Myocyte (in vitro differentiated cells): ENCODE results near the gene PDE8A. TPM values are rescaled to one million over a fixed set of nuclear protein-coding genes. Genes with fewer than 3 reads are reported as not detected.

ENCODE experiments used
- DNase-seq: peaks from one replicate; pipeline ENCODE4 v3.0.0-alpha.2; 2012; ENCODE audit warnings: low read depth
- total RNA-seq: library from RNA; depleted of rRNA; stranded (reverse); fragments of >200 nt; gene quantifications from 2 replicates; pipeline ENCODE4 v1.2.3, GENCODE V29; 2014

PDE8A gene
- total RNA-seq, 1 donor from 2014 or later, result 6.8 TPM

DNA sequence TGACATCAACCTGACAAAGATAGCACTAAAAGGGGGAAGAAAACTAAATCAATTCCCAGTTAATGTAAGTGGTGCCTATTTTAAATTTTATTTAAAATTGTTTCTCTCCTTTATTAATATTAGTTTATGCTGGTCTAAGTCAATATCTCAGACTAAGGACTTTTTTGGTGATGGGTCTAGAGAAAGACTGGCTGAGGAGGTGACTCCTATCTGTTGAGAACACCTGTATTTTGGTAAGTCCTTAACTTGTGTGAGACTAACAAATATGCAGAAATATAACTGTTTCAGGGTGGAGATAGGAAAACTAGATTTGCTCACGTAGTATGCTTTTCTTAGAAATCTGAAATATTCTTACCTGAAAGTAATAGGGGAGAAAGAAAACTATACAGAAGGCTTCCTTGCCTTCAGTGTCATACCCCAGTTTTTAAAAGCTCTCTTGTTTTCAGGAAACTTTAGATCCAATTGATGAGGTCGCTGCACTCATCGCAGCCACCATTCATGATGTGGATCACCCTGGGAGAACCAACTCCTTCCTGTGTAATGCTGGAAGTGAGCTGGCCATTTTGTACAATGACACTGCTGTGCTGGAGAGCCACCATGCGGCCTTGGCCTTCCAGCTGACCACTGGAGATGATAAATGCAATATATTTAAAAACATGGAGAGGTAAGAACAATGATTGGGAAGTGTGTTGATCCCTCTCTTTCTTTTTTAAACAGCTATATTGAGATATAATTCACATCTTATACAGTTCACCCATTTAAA is 138.9 kb downstream of the PDE8A start:
- no peak for DNase-seq

DNA sequence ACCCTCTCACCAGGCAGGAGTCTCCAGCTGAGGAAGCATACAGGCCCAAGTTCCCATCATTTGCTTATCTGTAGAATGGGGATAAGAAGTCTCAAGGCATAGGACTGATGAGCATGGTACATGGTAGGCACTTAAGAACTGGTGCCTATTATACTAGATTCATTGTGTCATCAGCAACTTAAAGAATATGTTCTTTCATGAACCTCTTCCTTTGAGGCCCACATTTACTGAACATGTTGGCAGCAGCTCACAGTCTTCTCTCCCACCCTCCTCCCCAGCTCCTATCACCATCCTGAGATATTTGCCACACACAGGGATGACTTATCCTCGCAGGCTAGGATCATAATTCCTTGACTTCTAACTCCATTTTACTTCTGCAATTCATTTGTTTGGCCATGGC is 142.5 kb downstream of the PDE8A start:
- no peak for DNase-seq

DNA sequence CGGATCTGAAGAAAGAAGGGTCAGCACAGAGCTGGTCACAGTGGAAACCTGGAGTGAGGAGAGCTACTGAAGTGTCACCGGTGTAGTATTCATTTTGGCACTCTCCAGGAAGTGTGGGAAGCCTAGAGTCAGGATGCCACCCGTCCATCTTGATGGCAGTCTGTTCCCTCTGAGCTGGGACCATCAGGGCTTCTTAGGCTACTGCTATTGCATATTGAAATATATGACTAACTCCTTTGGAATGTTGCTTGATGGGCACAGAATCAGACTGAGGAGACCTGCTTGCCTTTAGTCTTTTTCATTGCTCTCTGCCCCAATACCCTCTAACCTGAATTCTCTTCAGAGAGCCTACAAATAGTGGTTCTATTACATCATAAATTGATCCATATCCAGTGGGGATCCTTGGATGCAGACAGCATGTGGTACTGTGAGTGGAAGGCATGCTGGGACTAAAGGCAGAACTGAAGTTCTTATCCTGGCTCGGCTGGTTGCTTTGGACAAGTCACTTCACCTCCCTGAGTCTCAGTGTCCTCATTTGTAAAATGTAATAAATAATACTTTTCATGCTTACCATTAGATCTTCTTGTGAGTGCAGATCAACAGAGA is 143.5 kb downstream of the PDE8A start:
- no peak for DNase-seq

DNA sequence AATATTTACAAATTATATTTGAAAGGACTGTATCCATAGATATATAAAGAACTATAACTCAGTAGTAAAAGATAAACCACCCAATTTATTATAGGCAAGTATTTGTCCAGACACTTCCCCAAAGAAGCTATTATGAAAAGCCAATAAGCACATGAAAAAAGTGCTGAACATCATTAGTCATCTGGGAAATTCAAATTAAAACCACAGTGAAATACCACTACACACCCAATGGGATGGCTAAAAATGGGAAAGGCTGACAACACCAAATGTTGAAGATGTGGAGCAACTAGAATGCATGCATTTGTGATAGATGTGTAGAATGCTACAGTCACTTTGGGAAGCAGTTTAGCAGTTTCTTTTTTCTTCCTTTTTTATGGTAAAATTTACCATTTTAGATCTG is 147.0 kb downstream of the PDE8A start:
- peak; percentile 62 for DNase-seq

DNA sequence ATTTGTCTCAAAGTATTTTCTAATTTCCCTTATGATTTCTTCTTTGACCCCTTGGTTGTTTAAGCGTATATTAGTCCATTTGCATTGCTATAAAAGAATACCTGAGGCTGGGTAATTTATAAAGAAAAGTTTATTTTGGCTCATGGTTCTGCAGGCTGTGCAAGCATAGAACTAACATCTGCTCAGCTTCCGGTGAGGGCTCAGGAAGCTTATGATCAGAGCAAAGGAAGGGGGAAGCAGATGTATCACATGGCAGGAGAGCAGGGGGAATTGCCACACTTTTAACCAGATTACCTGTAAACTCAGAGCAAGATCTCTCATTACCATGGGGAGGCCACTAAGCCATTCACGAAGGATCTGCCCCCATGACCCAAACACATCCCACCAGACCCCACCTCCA is 148.2 kb downstream of the PDE8A start:
- no peak for DNase-seq

DNA sequence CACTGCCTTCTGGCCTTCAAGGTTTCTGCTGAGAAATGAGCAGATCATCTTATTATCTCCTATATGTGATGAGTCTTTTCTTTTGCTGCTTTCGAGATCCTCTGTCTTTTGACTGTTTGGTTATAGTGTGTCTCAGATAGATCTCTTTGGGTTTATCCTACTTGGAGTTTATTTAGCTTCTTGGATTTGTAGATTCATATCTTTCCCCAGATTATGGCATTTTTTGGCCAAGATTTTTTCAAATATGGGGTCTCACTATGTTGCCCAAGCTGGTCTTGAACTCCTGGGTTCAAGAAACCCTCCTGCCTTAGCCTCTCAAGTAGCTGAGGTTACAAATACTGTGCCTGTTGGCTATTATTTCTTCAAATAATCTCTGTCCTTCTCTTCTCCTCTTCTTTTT is 150.3 kb downstream of the PDE8A start:
- no peak for DNase-seq

DNA sequence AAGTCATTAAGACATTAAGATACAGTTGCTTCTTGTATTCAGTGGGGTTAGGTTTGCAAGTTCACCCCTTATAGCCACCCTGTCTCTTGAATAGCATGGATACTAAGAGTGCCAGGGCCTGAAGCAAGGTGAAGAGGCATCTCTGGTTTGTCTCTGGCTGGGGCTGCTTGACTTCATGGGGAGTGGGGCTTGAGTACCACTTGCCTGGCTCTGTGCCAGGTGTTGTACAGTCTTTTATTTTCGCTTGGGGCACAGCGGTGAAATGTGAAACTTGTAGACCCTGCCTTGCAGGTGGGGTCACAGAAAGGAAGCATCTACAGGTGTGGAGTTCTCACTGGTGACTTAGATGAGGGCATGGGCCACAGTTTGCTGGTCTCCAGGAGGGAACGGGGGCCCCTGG is 152.1 kb downstream of the PDE8A start:
- DNase-seq, result no peak

DNA sequence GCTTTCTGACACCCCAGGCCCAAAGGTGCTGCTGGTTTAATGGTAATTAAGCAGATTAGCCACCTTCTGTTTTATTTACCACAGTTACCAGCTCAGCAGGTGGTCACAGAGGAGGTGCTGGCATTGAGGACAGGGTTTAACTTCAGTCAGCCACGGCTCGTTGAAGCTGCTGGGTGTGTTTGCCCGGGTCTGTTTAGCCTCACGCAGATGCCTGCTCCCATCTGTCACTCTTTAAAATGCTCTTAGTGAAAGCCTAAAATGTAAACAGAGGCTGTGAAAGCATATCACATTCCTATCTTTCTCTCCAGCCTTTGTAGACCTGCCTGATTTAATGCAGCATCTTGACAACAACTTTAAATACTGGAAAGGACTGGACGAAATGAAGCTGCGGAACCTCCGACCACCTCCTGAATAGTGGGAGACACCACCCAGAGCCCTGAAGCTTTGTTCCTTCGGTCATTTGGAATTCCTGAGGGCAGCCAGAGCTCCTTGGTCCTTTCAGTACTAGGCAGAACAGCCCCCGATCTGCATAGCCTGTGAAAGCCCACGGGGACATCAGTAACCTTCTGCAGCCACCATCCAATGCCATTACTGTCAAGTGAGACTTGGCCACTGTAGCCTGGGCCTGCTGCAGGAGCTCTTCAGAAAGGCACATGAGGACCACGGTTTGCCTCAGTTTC is 156.0 kb downstream of the PDE8A start:
- DNase-seq, result peak; percentile 7

DNA sequence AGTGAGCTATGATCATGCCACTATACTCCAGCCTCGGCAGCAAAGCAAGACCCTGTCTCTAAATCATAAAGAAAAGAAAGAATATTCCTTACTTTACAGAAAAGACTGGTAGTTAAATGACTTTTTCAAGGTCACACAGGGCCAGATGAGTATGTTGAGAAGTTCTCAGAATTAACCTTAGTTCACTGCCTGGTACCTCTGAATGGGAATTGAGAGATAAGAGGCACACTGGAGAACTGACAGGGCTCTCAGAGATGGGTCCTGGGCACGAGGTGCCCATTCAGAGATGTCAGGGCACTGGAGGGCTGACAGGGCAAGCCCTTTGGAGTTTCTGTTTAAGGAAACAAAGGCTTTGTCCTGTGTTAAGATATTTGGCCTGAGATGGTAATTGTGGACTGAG is 157.7 kb downstream of the PDE8A start:
- DNase-seq, result no peak

DNA sequence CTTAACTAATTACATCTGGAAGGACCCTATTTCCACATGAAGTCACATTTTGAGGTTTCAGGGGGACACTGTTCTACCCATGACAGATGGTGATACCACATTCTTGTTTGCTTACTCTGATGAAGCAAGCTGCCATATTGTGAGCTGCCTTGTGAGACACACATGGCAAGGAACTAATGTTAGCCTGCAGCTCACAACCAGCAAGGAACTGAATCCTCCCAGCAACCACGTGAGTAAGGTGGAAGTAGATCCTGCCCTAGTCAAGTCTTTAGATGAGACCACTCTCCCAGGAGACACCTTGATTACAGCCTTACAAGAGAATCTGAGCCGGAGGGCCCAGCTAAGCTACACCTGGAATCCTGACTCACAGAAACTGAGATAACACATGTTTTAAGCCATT is 160.1 kb downstream of the PDE8A start:
- peak; percentile 34 for DNase-seq

DNA sequence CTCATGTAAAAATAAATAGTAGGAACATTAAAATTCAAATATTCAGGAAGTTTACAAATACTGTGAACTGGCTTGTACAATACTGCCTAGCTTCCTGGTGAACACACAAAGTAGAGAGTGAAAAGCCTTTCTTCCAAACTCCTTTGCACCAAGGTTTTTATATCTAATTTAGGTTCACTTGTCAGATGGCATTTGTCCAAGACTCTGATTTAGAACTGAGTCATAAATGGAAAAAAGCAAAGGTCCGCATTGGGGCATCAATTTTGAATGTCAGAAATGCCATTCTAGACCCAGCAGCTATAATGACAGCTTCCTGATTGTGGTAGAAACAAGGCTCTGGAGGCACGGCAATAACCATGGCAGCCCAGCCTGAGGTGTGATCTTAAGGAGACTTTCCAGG is 160.7 kb downstream of the PDE8A start:
- DNase-seq, result peak; percentile 73

DNA sequence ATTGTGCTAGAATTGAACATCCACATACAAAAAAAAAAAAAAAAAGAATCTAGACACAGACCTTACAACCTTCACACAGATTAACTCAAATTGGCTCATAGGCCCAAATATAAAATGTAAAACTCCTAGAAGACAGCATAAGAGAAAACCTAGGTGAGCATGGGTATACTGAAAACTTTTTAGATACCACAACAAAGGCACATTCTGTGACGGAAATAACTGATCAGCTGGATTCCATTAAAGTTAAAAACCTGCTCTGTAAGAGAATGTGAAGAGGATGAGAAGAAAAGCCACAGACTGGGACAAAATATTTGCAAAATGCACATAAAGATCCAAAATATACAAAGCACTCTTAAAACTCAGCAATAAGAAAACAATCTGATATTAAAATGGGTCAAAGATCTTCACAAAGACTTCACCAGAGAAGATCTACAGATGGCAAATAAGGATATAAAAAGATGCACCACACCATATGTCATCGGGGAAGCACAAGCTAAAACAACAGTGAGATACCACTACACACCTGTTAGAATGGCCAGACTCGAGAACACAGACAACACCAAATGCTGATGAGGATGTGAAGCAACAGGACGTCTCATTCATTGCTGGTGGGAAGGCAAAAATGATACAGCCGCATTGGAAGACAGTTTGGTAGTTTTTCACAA is 167.9 kb downstream of the PDE8A start:
- DNase-seq, result peak; percentile 79

DNA sequence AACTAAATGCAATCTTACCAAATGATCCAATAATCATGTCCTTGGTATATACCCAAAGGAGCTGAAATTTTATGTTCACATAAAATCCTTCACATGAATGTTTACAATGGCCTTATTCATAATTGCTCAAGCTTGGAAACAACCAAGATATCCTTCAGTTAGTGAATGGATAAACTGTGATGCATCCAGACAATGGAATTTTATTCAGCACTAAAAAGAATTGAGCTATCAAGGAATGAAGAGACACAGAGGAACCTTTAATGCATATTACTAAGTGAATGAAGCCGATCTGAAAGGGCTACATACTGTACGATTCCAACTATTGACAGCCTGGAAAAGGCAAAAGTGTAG is 168.4 kb downstream of the PDE8A start:
- DNase-seq, result no peak

DNA sequence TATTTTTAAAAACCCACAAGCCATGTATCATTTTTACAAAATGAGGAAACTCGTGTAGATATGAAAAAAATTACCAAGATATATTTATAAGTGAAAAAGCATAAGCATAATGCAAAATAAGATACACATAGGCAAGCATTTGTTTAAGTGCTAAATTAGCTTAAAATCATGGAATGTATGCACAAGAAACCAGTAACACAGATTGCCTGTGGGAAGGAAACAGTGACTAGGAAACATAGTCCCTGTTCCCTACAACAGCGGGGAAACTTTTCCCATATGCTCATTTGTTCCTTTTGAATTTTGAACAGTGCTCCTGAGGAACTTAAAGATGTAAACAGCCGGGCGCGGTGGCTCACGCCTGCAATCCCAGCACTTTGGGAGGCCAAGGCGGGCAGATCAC is 169.5 kb downstream of the PDE8A start:
- peak; percentile 3 for DNase-seq

DNA sequence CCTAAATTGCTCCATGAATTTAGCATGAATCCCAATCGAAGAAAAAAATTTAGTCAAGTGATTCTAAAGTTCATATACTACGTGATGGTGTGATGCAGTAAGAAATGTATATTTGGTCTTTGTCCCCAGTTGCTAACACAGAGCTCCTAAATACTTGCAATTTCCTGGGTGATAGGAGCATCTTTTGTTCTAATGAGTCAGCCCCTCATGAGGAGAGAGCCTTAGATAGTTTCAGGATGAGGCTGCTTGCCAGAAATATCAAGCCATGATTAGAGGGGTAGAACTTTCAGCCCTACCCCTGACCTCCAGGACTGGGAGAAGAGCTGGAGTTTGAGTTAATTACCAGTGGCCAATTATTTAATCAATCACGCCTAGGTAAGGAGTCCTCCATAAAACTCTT is 170.2 kb downstream of the PDE8A start:
- peak; percentile 48 for DNase-seq

DNA sequence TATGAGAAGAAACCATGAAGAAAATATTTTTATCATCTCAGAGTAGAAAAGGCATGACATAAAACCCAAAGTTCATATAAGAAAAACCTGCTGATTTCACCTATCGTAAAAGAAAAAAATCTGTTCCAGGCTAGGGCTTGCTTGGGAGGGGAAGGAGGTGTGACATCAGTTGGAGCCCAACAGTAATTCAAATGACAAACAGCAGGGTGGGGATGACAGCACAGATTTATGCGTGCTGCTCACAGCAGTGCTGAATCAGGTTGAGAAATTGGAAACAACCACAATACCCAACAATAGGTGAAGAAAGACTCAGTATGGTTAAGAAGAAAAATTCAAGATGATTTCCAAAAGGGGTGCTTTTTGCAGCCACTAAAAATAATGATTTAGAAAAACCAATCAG is 172.4 kb downstream of the PDE8A start:
- peak; percentile 3 for DNase-seq

DNA sequence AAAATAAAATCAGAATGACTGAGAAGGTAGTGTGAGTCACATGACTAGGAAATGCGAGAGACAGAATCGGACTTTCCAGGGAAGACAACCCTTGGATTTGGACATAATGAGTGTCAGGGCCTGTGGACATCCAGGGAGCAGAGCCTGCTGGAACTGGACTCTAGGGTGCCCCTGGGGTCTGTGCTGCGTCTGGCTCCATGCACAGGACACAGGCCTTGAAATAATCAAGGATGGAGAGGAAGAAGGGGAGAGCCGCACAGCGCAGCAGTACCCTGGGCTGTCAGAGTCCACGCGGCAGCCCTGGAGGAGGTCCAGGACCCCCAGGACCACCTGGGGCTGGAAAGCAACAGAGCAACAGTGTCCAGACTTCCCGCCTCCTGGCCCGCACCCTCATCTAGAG is 173.7 kb downstream of the PDE8A start:
- DNase-seq, result no peak

DNA sequence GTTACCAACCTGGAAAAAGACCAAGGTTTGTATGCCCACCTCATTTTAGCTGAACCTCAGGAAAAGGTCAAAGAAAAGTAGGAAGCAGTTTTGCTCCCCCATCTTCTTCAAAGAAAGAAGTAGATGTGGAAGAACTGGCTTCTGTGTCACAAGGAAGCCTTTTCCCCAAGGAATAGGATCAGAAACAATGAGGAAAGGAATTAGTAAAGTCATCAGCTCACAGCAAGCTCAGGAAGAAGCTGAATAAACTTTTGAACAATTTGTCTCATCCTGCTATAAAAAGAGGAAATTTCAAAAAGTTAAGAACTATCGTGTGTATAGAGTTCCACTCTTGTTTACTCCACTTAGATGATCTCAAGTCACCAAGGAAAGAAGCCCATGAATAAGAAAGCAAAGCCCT is 174.2 kb downstream of the PDE8A start:
- no peak for DNase-seq

DNA sequence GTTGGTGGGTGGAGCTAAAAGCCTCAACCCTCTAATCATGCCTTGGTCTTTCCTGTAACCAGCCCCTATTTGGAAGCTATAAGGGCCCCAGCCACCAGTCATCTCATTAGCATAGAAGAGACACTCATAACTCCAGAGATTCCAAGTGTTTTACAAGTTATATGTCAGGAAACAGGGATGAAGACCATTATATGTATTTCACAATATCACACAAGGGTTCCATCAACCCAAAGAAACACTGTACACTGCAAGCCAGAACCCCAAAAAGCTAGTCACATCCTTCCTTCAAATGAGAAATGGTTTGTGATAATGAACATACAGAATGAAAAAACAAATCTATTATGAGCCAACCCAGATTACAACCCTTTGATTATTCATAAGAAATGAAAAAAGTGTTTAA is 175.7 kb downstream of the PDE8A start:
- no peak for DNase-seq

DNA sequence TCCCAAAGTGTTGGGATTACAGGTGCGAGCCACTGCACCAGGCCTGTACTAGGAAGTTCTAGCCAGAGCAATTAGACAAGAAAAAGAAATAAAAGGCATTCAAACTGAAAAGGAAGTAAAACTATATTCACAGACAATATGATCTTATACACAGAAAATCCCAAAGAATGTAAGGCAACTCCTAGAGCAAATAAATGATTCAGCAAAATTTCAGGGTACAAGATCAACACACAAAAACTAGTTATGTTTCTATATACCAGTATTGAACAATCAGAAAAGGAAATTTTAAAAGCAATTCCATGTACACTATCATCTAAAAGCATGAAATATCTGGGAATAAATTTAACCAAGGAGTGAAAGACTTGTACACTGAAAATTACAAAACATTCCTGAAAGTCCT is 180.6 kb downstream of the PDE8A start:
- no peak for DNase-seq

DNA sequence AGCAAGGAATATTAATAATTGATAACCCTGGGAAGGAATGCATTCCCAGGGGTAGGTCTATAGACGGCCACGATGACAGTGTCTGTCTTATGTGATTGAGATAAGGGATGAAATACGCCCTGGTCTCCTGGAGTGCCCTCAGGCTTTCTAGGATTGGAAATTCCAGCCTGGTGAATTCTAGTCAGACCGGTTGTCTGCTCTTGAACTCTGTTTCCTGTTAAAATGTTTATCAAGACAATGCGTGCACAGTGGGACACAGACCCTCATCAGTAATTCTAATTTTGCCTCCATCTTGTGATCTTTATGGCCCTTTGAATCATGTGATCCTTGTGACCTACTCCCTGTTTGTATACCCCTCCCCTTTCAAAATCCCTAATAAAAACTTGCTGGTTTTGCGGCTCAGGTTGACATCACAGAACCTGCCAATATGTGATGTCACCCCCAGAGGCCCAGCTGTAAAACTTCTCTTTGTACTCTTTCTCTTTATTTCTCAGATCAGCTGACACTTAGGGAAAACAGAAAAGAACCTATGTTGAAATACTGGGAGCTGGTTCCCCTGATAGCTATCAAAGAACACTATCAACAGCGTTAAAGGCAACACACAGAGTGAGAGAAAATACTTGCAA is 183.3 kb downstream of the PDE8A start:
- DNase-seq, result no peak

DNA sequence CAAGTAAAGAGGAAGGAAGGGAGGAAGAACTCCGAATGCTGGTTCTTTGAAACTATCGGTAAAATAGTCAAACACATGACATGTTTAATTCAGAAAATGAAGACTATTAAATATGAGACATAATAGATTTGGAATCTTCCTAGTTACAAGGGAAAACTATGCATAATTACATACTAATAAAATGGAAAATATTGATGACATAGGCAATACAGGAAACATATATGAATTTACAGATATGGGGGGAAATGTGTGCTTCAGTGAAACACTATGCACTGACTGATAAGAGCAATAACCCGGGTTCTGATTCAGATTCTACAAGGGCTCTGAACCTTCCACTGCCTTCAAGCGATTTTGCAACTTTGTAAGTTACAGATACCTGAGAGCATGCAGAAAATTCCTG is 185.9 kb downstream of the PDE8A start:
- DNase-seq, result no peak
